Tibial nerve (tissue), 4 donors: ENCODE measurements around the gene BCAS3. TPM values are rescaled to one million over a fixed set of nuclear protein-coding genes. Genes with fewer than 3 reads are reported as not detected.
A peak's percentile ranks its signal among the peaks of the same experiment; 100 is the strongest.

ENCODE experiments used
- DNase-seq, 2 donors: peaks; one replicate each; pipeline ENCODE4 v3.0.0-alpha.2; 2019; ENCODE audit warnings: low spot score in 2 of 2
- H3K27ac ChIP-seq, 4 donors: fragments of 200-600 bp; sonication (generic) in 3 of 4; one replicate each; pipeline ENCODE4 v1.5.1; 2017 to 2019; ENCODE audit warnings: mild to moderate bottlenecking in 1 of 4
- H3K27me3 ChIP-seq, 2 donors: fragments of 200-600 bp; sonication (generic) in 1 of 2; one replicate each; pipeline versions ENCODE4 v1.5.1 to v1.6.0; 2017 to 2019
- H3K36me3 ChIP-seq, 3 donors: fragments of 200-600 bp; sonication (generic); one replicate each; pipeline ENCODE4 v1.5.1; 2018 to 2019
- H3K4me1 ChIP-seq, 4 donors: fragments of 200-600 bp; sonication (generic) in 3 of 4; one replicate each; pipeline ENCODE4 v1.5.1; 2017 to 2019
- H3K4me3 ChIP-seq, 4 donors: fragments of 200-600 bp; sonication (generic) in 3 of 4; one replicate each; pipeline ENCODE4 v1.5.1; 2017 to 2019; ENCODE audit warnings: mild to moderate bottlenecking in 1 of 4, moderate library complexity in 1 of 4
- H3K9me3 ChIP-seq, 4 donors: fragments of 200-600 bp; sonication (generic) in 3 of 4; one replicate each; pipeline ENCODE4 v1.5.1; 2017 to 2019
- CTCF ChIP-seq, 5 experiments: fragments of 200-600 bp in 3 of 5; fragments of 450-650 bp in 2 of 5; sonication (generic) in 3 of 5; IDR thresholded peaks; one replicate each; pipeline ENCODE4 v1.5.1; 2016 to 2019; ENCODE audit warnings: antibody characterized with exemption in 5 of 5, mild to moderate bottlenecking in 3 of 5, moderate library complexity in 2 of 5
- EP300 ChIP-seq, 2 donors: sonication (generic); formaldehyde crosslinking; IDR thresholded peaks; one replicate each; pipeline ENCODE4 v1.6.1; 2017; ENCODE audit warnings: antibody characterized with exemption in 2 of 2, mild to moderate bottlenecking in 1 of 2
- POLR2A ChIP-seq, 2 donors: fragments of 450-650 bp; IDR thresholded peaks; one replicate each; pipeline ENCODE4 v1.6.1; 2017; ENCODE audit warnings: antibody characterized with exemption in 2 of 2, mild to moderate bottlenecking in 2 of 2, moderate library complexity in 2 of 2
- WGBS, 2 donors: methylation state at CpG; one replicate each; pipeline ENCODE4 v1.1.5; 2018; 5-methylcytosine and 5-hydroxymethylcytosine counted together
- total RNA-seq, 4 donors: library from RNA; depleted of rRNA; stranded (reverse); fragments of >200 nt; gene quantifications; one replicate each; pipeline ENCODE4 v1.1.0, GENCODE V29; 2016

BCAS3 gene
- total RNA-seq, 4 donors from 2014 or later, result 26.4 to 48.1 (median 44.8) TPM

- H3K4me1 ChIP-seq, result peaks cover 0 to 78% (median 25%) of the 10 kb centered on the region in 4 donors
- no peak for TF ChIP-seq POLR2A (IDR thresholded peaks at IDR 0.05)
- TF ChIP-seq CTCF (IDR thresholded peaks at IDR 0.05), result no peak
- no peak for TF ChIP-seq EP300 (IDR thresholded peaks at IDR 0.05)
- peak overlapping the region; percentile 25 to 74 (median 45) for H3K4me3 ChIP-seq
- WGBS, 2 donors, result 21 to 29% methylated on average over 9 to 27 of the region's 27 CpGs
- peaks cover 1 to 55% of the 10 kb centered on the region in 2 donors for H3K27me3 ChIP-seq
- H3K36me3 ChIP-seq, result peaks cover 0 to 38% (median 0%) of the 10 kb centered on the region in 3 donors
- H3K9me3 ChIP-seq, result no peaks in the 10 kb centered on the region
- H3K27ac ChIP-seq, result peak overlapping the region; percentile 21 to 96 (median 90)
- no peak for DNase-seq
These were observed 726.9 kb downstream of the BCAS3 start for GRCh38 chr17:61404663-61404912.

- peaks cover 0 to 38% (median 0%) of the 10 kb centered on the region in 3 donors for H3K36me3 ChIP-seq
- peaks cover 0 to 55% of the 10 kb centered on the region in 2 donors for H3K27me3 ChIP-seq
- no peaks in the 10 kb centered on the region for H3K9me3 ChIP-seq
- H3K4me3 ChIP-seq, result peak overlapping the region; percentile 25 to 74 (median 45)
- H3K4me1 ChIP-seq, result peaks cover 0 to 81% (median 28%) of the 10 kb centered on the region in 4 donors
- DNase-seq, result peak in 1 of 2 donors; percentile 13
- WGBS, 2 donors, result 50 to 67% methylated on average over 42 to 62 of the region's 71 CpGs
- TF ChIP-seq CTCF (IDR thresholded peaks at IDR 0.05) (no peak), EP300 (IDR thresholded peaks at IDR 0.05) (no peak)
- H3K27ac ChIP-seq, result peak overlapping the region; percentile 21 to 96 (median 90)
These were observed 727.4 kb downstream of the BCAS3 start for GRCh38 chr17:61404913-61405685.

GRCh38 chr17:61405686-61406536 is 728.3 kb downstream of the BCAS3 start:
- Histone ChIP-seq H3K4me1 (peaks cover 0 to 86% (median 33%) of the 10 kb centered on the region in 4 donors), H3K9me3 (no peaks in the 10 kb centered on the region), H3K36me3 (peaks cover 0 to 38% (median 0%) of the 10 kb centered on the region in 3 donors), H3K27ac (peak overlapping the region in 3 of 4 donors; percentile 89 to 96 (median 91)), H3K27me3 (peaks cover 0 to 51% of the 10 kb centered on the region in 2 donors), H3K4me3 (peak overlapping the region in 1 of 4 donors; percentile 74)
- peak in 1 of 2 donors; percentile 11 for DNase-seq
- TF ChIP-seq POLR2A (IDR thresholded peaks at IDR 0.05), result no peak
- TF ChIP-seq CTCF (IDR thresholded peaks at IDR 0.05), result no peak
- WGBS, 2 donors, result 49 to 68% methylated on average over 27 to 37 of the region's 37 CpGs

GRCh38 chr17:61406537-61406845 is 728.8 kb downstream of the BCAS3 start:
- TF ChIP-seq POLR2A (IDR thresholded peaks at IDR 0.05) (no peak), EP300 (IDR thresholded peaks at IDR 0.05) (no peak), CTCF (IDR thresholded peaks at IDR 0.05) (no peak)
- DNase-seq, result no peak
- peak overlapping the region in 3 of 4 donors; percentile 89 to 96 (median 91) for H3K27ac ChIP-seq
- peaks cover 0 to 38% (median 0%) of the 10 kb centered on the region in 3 donors for H3K36me3 ChIP-seq
- WGBS, 2 donors, result 50 to 56% methylated on average over 1 of the region's 1 CpG
- H3K27me3 ChIP-seq, result peaks cover 0 to 52% of the 10 kb centered on the region in 2 donors
- no peaks in the 10 kb centered on the region for H3K9me3 ChIP-seq
- H3K4me1 ChIP-seq, result peaks cover 0 to 86% (median 38%) of the 10 kb centered on the region in 4 donors
- no peak overlapping the region for H3K4me3 ChIP-seq
